ENCODE measurements around the gene CD1E. TPM values are rescaled to one million over a fixed set of nuclear protein-coding genes. Genes with fewer than 3 reads are reported as not detected.

The CD1E gene
- not detected in 2 replicates for total RNA-seq (2014; rRNA removed; shearing (Covaris generic); ENCODE audit: low replicate concordance)

DNA sequence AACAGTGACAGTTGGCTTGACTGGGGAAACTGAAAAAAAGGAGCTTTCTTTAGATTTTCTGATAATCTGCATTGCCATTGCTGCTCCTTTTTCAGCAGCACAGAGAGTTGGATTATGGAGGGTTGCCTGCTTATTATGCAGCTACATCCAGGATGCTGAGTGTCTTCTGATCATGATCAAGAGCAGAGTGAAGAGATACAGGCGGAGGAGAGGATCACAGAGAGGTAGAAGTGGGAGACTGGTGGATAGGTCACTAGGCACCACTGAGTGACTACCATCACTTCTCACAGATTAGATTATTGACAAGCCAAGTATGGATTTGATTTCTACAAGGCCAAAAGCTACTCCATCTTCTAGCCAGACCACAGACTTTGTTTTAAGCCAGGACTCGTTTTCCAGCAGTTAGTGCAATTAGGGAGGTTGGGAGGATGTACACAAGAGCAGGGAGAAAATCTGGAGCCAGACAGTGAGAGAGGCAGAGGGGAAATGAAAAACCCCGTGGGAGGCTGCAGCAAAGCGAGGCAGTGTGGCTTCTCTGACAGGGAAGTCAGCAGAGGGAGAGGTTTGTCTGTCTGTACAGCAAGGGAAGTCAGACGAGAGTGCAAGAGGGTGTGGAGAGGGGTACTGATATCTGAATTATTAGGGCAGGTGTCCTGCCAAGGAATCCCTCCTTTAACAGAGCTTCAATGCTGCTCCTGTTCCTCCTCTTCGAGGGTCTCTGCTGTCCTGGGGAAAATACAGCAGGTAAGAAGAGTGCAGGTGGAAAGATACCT is at the start of gene CD1E:
Gene CD1E (plus strand): TSS at position 592 of the 773 bp plus-strand sequence. CDS start 95 bp downstream, at position 687.
- no peaks in the 10 kb centered on the region for H3K9me2 ChIP-seq (replicated peaks; ENCODE audit: insufficient read depth, low read length)
- no peak within 1 kb of the TSS for H3K9ac ChIP-seq (ENCODE audit: low read length)
- no peaks in the 10 kb centered on the region for H3K27me3 ChIP-seq (ENCODE audit: low read length)
- no peaks in the 10 kb centered on the region for H3K4me1 ChIP-seq (ENCODE audit: low read length)
- DNase-seq = peak; percentile 44
- H3K4me3 ChIP-seq (ENCODE audit: low read length) = no peak within 1 kb of the TSS
- H3K79me2 ChIP-seq (ENCODE audit: low read length) = no peaks in the 10 kb centered on the region
- H3K9me3 ChIP-seq (ENCODE audit: low read length) = no peaks in the 10 kb centered on the region
- no peaks in the 10 kb centered on the region for H3K36me3 ChIP-seq (ENCODE audit: insufficient read depth, low read length)
- H4K20me1 ChIP-seq (ENCODE audit: insufficient read depth, low read depth, low read length) = no peaks in the 10 kb centered on the region
- H3K27ac ChIP-seq (ENCODE audit: low read length) = no peak within 1 kb of the TSS
- H3K4me2 ChIP-seq (ENCODE audit: low read depth, low read length, poor library complexity, severe bottlenecking) = no peak within 1 kb of the TSS
- no peak within 1 kb of the TSS for H2AFZ ChIP-seq (ENCODE audit: low read length)

DNA sequence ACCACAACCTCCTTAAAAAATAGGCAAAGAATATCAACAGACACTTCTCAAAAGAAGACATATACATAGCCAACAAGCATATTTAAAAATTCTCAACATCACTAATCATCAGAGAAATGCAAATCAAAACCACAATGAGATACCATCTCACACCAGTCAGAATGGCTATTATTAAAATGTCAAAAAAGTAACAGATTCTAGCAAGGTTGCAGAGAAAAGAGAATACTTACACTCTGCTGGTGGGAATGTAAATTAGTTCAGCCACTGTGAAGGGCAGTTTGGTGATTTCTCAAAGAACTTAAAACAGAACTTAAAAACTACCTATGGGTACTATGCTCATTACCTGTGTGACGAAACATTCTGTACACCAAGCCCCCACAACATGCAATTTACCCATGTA is 43.1 kb upstream of the CD1E start:
- H3K36me3 ChIP-seq (ENCODE audit: insufficient read depth, low read length) = no peaks in the 10 kb centered on the region
- H2AFZ ChIP-seq (ENCODE audit: low read length) = no peak overlapping the region

GRCh38 chr1:158311066-158311465 is 42.6 kb upstream of the CD1E start:
- Histone ChIP-seq H3K79me2 (ENCODE audit: low read length) (no peaks in the 10 kb centered on the region), H3K27ac (ENCODE audit: low read length) (no peak overlapping the region), H2AFZ (ENCODE audit: low read length) (no peak overlapping the region), H3K4me3 (ENCODE audit: low read length) (no peak overlapping the region), H3K4me1 (ENCODE audit: low read length) (peaks cover 15% of the 10 kb centered on the region), H3K9me2 (replicated peaks; ENCODE audit: insufficient read depth, low read length) (no peaks in the 10 kb centered on the region), H4K20me1 (ENCODE audit: insufficient read depth, low read depth, low read length) (no peaks in the 10 kb centered on the region), H3K4me2 (ENCODE audit: low read depth, low read length, poor library complexity, severe bottlenecking) (peak overlapping the region; percentile 48), H3K36me3 (ENCODE audit: insufficient read depth, low read length) (no peaks in the 10 kb centered on the region), H3K9ac (ENCODE audit: low read length) (no peak overlapping the region), H3K27me3 (ENCODE audit: low read length) (no peaks in the 10 kb centered on the region), H3K9me3 (ENCODE audit: low read length) (no peaks in the 10 kb centered on the region)
- DNase-seq = no peak

More for the DNA sequence above, 43.1 kb upstream of the CD1E start:
- Histone ChIP-seq H3K79me2 (ENCODE audit: low read length) (no peaks in the 10 kb centered on the region), H3K9me2 (replicated peaks; ENCODE audit: insufficient read depth, low read length) (no peaks in the 10 kb centered on the region), H3K9ac (ENCODE audit: low read length) (no peak overlapping the region), H3K27me3 (ENCODE audit: low read length) (no peaks in the 10 kb centered on the region), H3K4me1 (ENCODE audit: low read length) (peaks cover 15% of the 10 kb centered on the region), H4K20me1 (ENCODE audit: insufficient read depth, low read depth, low read length) (no peaks in the 10 kb centered on the region), H3K4me3 (ENCODE audit: low read length) (no peak overlapping the region), H3K4me2 (ENCODE audit: low read depth, low read length, poor library complexity, severe bottlenecking) (peak overlapping the region; percentile 48), H3K27ac (ENCODE audit: low read length) (no peak overlapping the region), H3K9me3 (ENCODE audit: low read length) (no peaks in the 10 kb centered on the region)
- DNase-seq = peak; percentile 56

- no peaks in the 10 kb centered on the region for H3K27me3 ChIP-seq (ENCODE audit: low read length)
- H3K27ac ChIP-seq (ENCODE audit: low read length) = no peak overlapping the region
- no peaks in the 10 kb centered on the region for H3K79me2 ChIP-seq (ENCODE audit: low read length)
- H3K4me2 ChIP-seq (ENCODE audit: low read depth, low read length, poor library complexity, severe bottlenecking) = no peak overlapping the region
- H3K4me1 ChIP-seq (ENCODE audit: low read length) = no peaks in the 10 kb centered on the region
- no peaks in the 10 kb centered on the region for H3K9me3 ChIP-seq (ENCODE audit: low read length)
- no peak for DNase-seq
- no peaks in the 10 kb centered on the region for H3K9me2 ChIP-seq (replicated peaks; ENCODE audit: insufficient read depth, low read length)
- H4K20me1 ChIP-seq (ENCODE audit: insufficient read depth, low read depth, low read length) = no peaks in the 10 kb centered on the region
- no peak overlapping the region for H3K4me3 ChIP-seq (ENCODE audit: low read length)
- H3K9ac ChIP-seq (ENCODE audit: low read length) = no peak overlapping the region
- H2AFZ ChIP-seq (ENCODE audit: low read length) = no peak overlapping the region
- no peaks in the 10 kb centered on the region for H3K36me3 ChIP-seq (ENCODE audit: insufficient read depth, low read length)
Measured at GRCh38 chr1:158323866-158324265, 29.8 kb upstream of the CD1E start.

DNA sequence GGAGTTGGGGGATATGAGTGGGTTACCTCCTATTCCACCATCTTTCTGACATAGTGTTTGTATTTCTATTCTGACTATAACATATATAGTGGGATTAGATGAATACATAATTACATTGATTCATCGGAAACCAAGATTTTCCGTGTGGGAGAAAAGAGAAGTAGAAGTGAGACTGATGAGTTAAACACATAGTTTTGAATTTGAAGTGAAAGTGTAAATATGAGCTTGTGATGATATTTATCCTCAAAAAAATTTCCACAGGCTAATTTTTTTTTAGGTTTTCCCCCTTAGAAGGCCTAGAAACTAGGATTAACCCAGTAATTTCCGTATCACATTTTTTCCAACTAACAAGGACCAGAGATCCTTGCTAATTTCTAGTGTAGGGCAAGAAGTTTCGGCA is 29.3 kb upstream of the CD1E start:
- H3K27ac ChIP-seq (ENCODE audit: low read length) = no peak overlapping the region
- no peak overlapping the region for H2AFZ ChIP-seq (ENCODE audit: low read length)
- no peaks in the 10 kb centered on the region for H3K36me3 ChIP-seq (ENCODE audit: insufficient read depth, low read length)
- H3K9me2 ChIP-seq (replicated peaks; ENCODE audit: insufficient read depth, low read length) = no peaks in the 10 kb centered on the region
- H3K4me1 ChIP-seq (ENCODE audit: low read length) = no peaks in the 10 kb centered on the region
- H3K4me2 ChIP-seq (ENCODE audit: low read depth, low read length, poor library complexity, severe bottlenecking) = no peak overlapping the region
- H4K20me1 ChIP-seq (ENCODE audit: insufficient read depth, low read depth, low read length) = no peaks in the 10 kb centered on the region
- H3K79me2 ChIP-seq (ENCODE audit: low read length) = no peaks in the 10 kb centered on the region
- no peak for DNase-seq
- H3K9ac ChIP-seq (ENCODE audit: low read length) = no peak overlapping the region
- no peaks in the 10 kb centered on the region for H3K27me3 ChIP-seq (ENCODE audit: low read length)
- H3K4me3 ChIP-seq (ENCODE audit: low read length) = no peak overlapping the region
- no peaks in the 10 kb centered on the region for H3K9me3 ChIP-seq (ENCODE audit: low read length)

GRCh38 chr1:158327481-158327880 is 26.2 kb upstream of the CD1E start:
- H3K4me3 ChIP-seq (ENCODE audit: low read length) = no peak overlapping the region
- H3K4me2 ChIP-seq (ENCODE audit: low read depth, low read length, poor library complexity, severe bottlenecking) = no peak overlapping the region
- no peaks in the 10 kb centered on the region for H4K20me1 ChIP-seq (ENCODE audit: insufficient read depth, low read depth, low read length)
- H3K27me3 ChIP-seq (ENCODE audit: low read length) = no peaks in the 10 kb centered on the region
- H3K79me2 ChIP-seq (ENCODE audit: low read length) = no peaks in the 10 kb centered on the region
- H3K9ac ChIP-seq (ENCODE audit: low read length) = no peak overlapping the region
- no peaks in the 10 kb centered on the region for H3K4me1 ChIP-seq (ENCODE audit: low read length)
- no peak overlapping the region for H2AFZ ChIP-seq (ENCODE audit: low read length)
- H3K9me2 ChIP-seq (replicated peaks; ENCODE audit: insufficient read depth, low read length) = no peaks in the 10 kb centered on the region
- no peak overlapping the region for H3K27ac ChIP-seq (ENCODE audit: low read length)
- no peaks in the 10 kb centered on the region for H3K36me3 ChIP-seq (ENCODE audit: insufficient read depth, low read length)
- no peaks in the 10 kb centered on the region for H3K9me3 ChIP-seq (ENCODE audit: low read length)
- no peak for DNase-seq

GRCh38 chr1:158328426-158328825 is 25.3 kb upstream of the CD1E start:
- DNase-seq = no peak
- Histone ChIP-seq H3K79me2 (ENCODE audit: low read length) (no peaks in the 10 kb centered on the region), H3K9me3 (ENCODE audit: low read length) (no peaks in the 10 kb centered on the region), H2AFZ (ENCODE audit: low read length) (no peak overlapping the region), H4K20me1 (ENCODE audit: insufficient read depth, low read depth, low read length) (no peaks in the 10 kb centered on the region), H3K4me2 (ENCODE audit: low read depth, low read length, poor library complexity, severe bottlenecking) (no peak overlapping the region), H3K27ac (ENCODE audit: low read length) (no peak overlapping the region), H3K36me3 (ENCODE audit: insufficient read depth, low read length) (no peaks in the 10 kb centered on the region), H3K9me2 (replicated peaks; ENCODE audit: insufficient read depth, low read length) (no peaks in the 10 kb centered on the region), H3K4me1 (ENCODE audit: low read length) (no peaks in the 10 kb centered on the region), H3K27me3 (ENCODE audit: low read length) (no peaks in the 10 kb centered on the region), H3K9ac (ENCODE audit: low read length) (no peak overlapping the region), H3K4me3 (ENCODE audit: low read length) (no peak overlapping the region)

- no peaks in the 10 kb centered on the region for H3K4me1 ChIP-seq (ENCODE audit: low read length)
Measured at GRCh38 chr1:158329300-158329699, 24.4 kb upstream of the CD1E start.

More at GRCh38 chr1:158329300-158329699, 24.4 kb upstream of the CD1E start:
- H3K4me2 ChIP-seq (ENCODE audit: low read depth, low read length, poor library complexity, severe bottlenecking) = no peak overlapping the region
- no peaks in the 10 kb centered on the region for H3K36me3 ChIP-seq (ENCODE audit: insufficient read depth, low read length)
- no peaks in the 10 kb centered on the region for H4K20me1 ChIP-seq (ENCODE audit: insufficient read depth, low read depth, low read length)
- no peaks in the 10 kb centered on the region for H3K27me3 ChIP-seq (ENCODE audit: low read length)
- no peak overlapping the region for H3K27ac ChIP-seq (ENCODE audit: low read length)
- no peak overlapping the region for H2AFZ ChIP-seq (ENCODE audit: low read length)
- H3K79me2 ChIP-seq (ENCODE audit: low read length) = no peaks in the 10 kb centered on the region
- no peak overlapping the region for H3K4me3 ChIP-seq (ENCODE audit: low read length)
- no peaks in the 10 kb centered on the region for H3K9me3 ChIP-seq (ENCODE audit: low read length)
- DNase-seq = no peak
- no peaks in the 10 kb centered on the region for H3K9me2 ChIP-seq (replicated peaks; ENCODE audit: insufficient read depth, low read length)
- no peak overlapping the region for H3K9ac ChIP-seq (ENCODE audit: low read length)

All from Karpas-422 (cell line).